NCI-H128 (cell line): Measurements from ENCODE around the gene KRT73.

ENCODE experiments used
- DNase-seq: peaks from one replicate; lab custom pipeline; 2025; ENCODE audit not compliant: unreplicated experiment; lab: John Stamatoyannopoulos, UW

Gene KRT73

GRCh38 chr12:52575948-52576347 lies 42.4 kb downstream of the KRT73 start:
- DNase-seq, result no peak

GRCh38 chr12:52575256-52575655 lies 43.1 kb downstream of the KRT73 start:
- DNase-seq, result no peak

- DNase-seq, result no peak
These were observed 44.6 kb downstream of the KRT73 start, which contains the start of gene KRT74 for GRCh38 chr12:52573743-52574142. Gene KRT74, minus strand, starts transcription at chr12:52573843. Its CDS starts 66 bp downstream, at chr12:52573777.

GRCh38 chr12:52573306-52573705 lies 45.1 kb downstream of the KRT73 start:
- no peak for DNase-seq

GRCh38 chr12:52570511-52570910 lies 47.8 kb downstream of the KRT73 start:
- no peak for DNase-seq

GRCh38 chr12:52568111-52568510 lies 50.2 kb downstream of the KRT73 start:
- DNase-seq, result no peak

- no peak for DNase-seq
These were observed 51.5 kb downstream of the KRT73 start for GRCh38 chr12:52566847-52567291.

- DNase-seq, result no peak
These were observed 53.8 kb downstream of the KRT73 start for GRCh38 chr12:52564582-52564981.

GRCh38 chr12:52561880-52562449 lies 56.4 kb downstream of the KRT73 start:
- no peak for DNase-seq

- no peak for DNase-seq
These were observed 58.4 kb downstream of the KRT73 start for GRCh38 chr12:52559979-52560378.

- DNase-seq, result no peak
These were observed 59.4 kb downstream of the KRT73 start for GRCh38 chr12:52558781-52559445.
